Measurements from ENCODE around the gene HTR4.

DNA sequence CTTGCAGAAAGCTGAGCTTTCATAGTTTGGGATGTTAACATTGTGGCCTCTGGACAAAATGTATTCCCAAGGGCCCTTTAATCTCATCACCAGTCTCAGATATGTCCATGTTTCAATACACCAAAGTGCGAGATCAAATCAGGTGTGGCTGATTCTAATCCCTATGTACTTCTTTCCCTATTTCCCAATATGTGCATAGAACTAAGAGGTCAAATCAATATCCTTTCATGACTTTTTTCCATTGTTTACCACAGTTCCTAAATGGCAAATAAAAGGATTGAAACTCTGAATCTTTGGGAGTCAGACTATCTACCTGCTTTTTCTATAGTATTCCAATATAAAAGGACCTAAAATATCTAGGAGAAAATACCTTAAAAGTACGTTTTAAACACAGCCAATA is 165.6 kb downstream of the HTR4 start:
- TF ChIP-seq, protein P1, sequence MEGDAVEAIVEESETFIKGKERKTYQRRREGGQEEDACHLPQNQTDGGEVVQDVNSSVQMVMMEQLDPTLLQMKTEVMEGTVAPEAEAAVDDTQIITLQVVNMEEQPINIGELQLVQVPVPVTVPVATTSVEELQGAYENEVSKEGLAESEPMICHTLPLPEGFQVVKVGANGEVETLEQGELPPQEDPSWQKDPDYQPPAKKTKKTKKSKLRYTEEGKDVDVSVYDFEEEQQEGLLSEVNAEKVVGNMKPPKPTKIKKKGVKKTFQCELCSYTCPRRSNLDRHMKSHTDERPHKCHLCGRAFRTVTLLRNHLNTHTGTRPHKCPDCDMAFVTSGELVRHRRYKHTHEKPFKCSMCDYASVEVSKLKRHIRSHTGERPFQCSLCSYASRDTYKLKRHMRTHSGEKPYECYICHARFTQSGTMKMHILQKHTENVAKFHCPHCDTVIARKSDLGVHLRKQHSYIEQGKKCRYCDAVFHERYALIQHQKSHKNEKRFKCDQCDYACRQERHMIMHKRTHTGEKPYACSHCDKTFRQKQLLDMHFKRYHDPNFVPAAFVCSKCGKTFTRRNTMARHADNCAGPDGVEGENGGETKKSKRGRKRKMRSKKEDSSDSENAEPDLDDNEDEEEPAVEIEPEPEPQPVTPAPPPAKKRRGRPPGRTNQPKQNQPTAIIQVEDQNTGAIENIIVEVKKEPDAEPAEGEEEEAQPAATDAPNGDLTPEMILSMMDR (conservative IDR thresholded peaks at IDR 0.05; ENCODE audit: low read depth, low read length), result no peak
- TF ChIP-seq EZH2 (IDR thresholded peaks at IDR 0.05; ENCODE audit: borderline replicate concordance, low read depth, low read length, poor library complexity, severe bottlenecking), result no peak
